Activated CD8-positive, alpha-beta memory T cell treated with anti-CD3 and anti-CD28 coated beads for 24 hours (primary cell): Measurements from ENCODE around the gene MTMR12.
"Not testable (repeated sequence)": the region's sequence is repeated elsewhere in the genome, so short reads cannot be mapped to it uniquely, and the experiment has no call there.

Source experiments
- DNase-seq: peaks from one replicate; pipeline ENCODE4 v3.0.0-alpha.2; 2020

The MTMR12 gene

GRCh38 chr5:32322882-32323281, 10.1 kb upstream of the MTMR12 start:
- DNase-seq = peak; percentile 40

- peak; percentile 7 for DNase-seq
These were observed 9.0 kb upstream of the MTMR12 start for GRCh38 chr5:32321787-32322186.

- peak; percentile 32 for DNase-seq
These were observed 7.8 kb upstream of the MTMR12 start for GRCh38 chr5:32320576-32320975.

GRCh38 chr5:32319926-32320543, 7.3 kb upstream of the MTMR12 start:
- peak; percentile 35 for DNase-seq

- DNase-seq = peak; percentile 17
These were observed 6.7 kb upstream of the MTMR12 start for GRCh38 chr5:32319392-32319791.

GRCh38 chr5:32317041-32317440, 4.3 kb upstream of the MTMR12 start:
- DNase-seq = peak; percentile 47

GRCh38 chr5:32315221-32316014, 2.7 kb upstream of the MTMR12 start:
- peak; percentile 7 for DNase-seq

GRCh38 chr5:32314658-32315057, 1.9 kb upstream of the MTMR12 start:
- peak; percentile 32 for DNase-seq

GRCh38 chr5:32314152-32314488, 1.4 kb upstream of the MTMR12 start:
- DNase-seq = not testable (repeated sequence)

- DNase-seq = peak; percentile 81
These were observed 543 bp downstream of the MTMR12 start for GRCh38 chr5:32312197-32312594.

- DNase-seq = no peak
These were observed 1.1 kb downstream of the MTMR12 start for GRCh38 chr5:32311404-32312196.

GRCh38 chr5:32309761-32310160, 3.0 kb downstream of the MTMR12 start:
- DNase-seq = no peak

- no peak for DNase-seq
These were observed 3.8 kb downstream of the MTMR12 start for GRCh38 chr5:32308946-32309345.

GRCh38 chr5:32307769-32308194, 5.0 kb downstream of the MTMR12 start:
- DNase-seq = no peak

GRCh38 chr5:32304622-32305021, 8.1 kb downstream of the MTMR12 start:
- DNase-seq = no peak

GRCh38 chr5:32303755-32304120, 9.0 kb downstream of the MTMR12 start:
- no peak for DNase-seq

GRCh38 chr5:32302835-32303754, 9.6 kb downstream of the MTMR12 start:
- no peak for DNase-seq

- DNase-seq = no peak
These were observed 10.8 kb downstream of the MTMR12 start for GRCh38 chr5:32301891-32302290.

- DNase-seq = no peak
These were observed 13.6 kb downstream of the MTMR12 start for GRCh38 chr5:32299059-32299677.

- DNase-seq = no peak
These were observed 14.7 kb downstream of the MTMR12 start for GRCh38 chr5:32298059-32298415.

- no peak for DNase-seq
These were observed 15.3 kb downstream of the MTMR12 start for GRCh38 chr5:32297181-32298058.
